Measurements from ENCODE around the gene PELI3. TPM values are rescaled to one million over a fixed set of nuclear protein-coding genes. Genes with fewer than 3 reads are reported as not detected.

Gene PELI3
- total and polyA plus RNA-seq, 2 of the 8 experiments (the other 6 are each of a cell fraction or from before 2014, with no cell fraction given), result 5.2 to 7.6 TPM

GRCh38 chr11:66467756-66468155 is 1.1 kb downstream of the PELI3 start (continued):
- TF ChIP-seq CTBP2 (IDR thresholded peaks at IDR 0.05; ENCODE audit: borderline replicate concordance, insufficient read depth, insufficient read length, low read length), result no peak
- TF ChIP-seq SP2 (IDR thresholded peaks at IDR 0.05; ENCODE audit: low read length), result no peak
- TF ChIP-seq USF2 (IDR thresholded peaks at IDR 0.05; ENCODE audit: low read length), result no peak
- TF ChIP-seq CBX8 (IDR thresholded peaks at IDR 0.05; ENCODE audit: borderline replicate concordance, low read depth, low read length), result no peak
- TF ChIP-seq TEAD4 (IDR thresholded peaks at IDR 0.05; ENCODE audit: low read depth, low read length), result no peak
- no peak for TF ChIP-seq POLR2A (IDR thresholded peaks at IDR 0.05; ENCODE audit: control extremely low read depth in 1 of 2, low read depth in 2 of 2, low read length in 2 of 2)
- no peak for TF ChIP-seq ASH2L (IDR thresholded peaks at IDR 0.05; ENCODE audit: low read length)
